Measurements from ENCODE around the gene KDM5A. TPM values are rescaled to one million over a fixed set of nuclear protein-coding genes. Genes with fewer than 3 reads are reported as not detected.
A peak's percentile ranks its signal among the peaks of the same experiment; 100 is the strongest.
"Not testable (repeated sequence)": the region's sequence is repeated elsewhere in the genome, so short reads cannot be mapped to it uniquely, and the experiment has no call there.

The KDM5A gene
- total RNA-seq (2012; rRNA removed): 24.5 and 31.9 TPM in 2 replicates

DNA sequence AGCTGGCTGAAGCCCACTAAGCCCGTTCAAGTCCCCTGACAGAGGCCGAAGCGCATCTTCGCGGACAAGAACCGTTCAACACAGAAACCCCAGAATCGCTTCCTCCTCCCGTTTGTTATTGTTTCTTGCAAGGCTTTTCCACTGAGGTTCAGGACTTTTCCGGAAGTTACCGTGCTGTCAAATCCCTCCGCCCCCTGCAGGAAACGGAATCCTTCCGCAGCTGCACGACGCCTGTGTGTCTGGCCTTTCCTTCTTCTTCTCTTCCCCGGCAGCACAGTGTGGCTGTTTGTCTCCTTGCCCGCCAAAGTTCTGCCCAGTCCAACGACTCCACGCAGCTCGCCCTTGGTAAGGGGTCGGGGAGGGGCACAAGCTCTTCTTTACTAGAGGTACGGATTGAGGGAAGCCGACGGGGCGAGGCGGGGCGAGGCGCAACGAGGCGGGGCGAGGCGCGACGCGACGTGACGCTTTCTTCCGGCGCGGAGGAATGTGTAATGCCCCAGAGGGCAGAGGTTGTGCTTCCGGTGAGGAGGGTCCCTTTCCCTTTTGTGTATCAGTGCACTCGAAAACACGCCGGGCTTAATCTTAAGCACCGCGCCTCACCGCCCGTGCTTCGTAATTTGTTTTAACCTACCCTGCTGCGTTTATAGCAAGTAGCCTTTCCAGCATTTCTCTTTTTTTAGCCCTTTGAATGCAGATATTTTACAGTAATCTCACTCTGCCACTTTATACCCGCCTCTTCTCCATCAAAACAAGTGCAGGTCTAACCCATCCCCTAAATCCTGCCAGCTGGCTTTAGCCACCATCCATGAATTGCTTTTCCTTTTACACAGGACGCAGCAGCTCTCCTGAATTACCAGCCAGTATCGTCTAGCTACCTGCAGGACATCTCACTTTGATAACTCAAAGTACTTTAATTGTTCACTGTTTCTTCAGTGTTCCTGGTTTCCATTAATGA lies at the start of gene KDM5A:
TSS of gene KDM5A (minus strand) at position 179 of the 955 bp plus-strand sequence. CDS start 229 bp downstream, outside the sequence.
- Histone ChIP-seq H3K9ac (ENCODE audit: low read depth, low read length) (peak within 1 kb of the TSS; percentile 100), H3K9me3 (replicated peaks; ENCODE audit: low read length) (no peaks in the 10 kb centered on the region), H3K27me3 (ENCODE audit: control insufficient read depth, insufficient read depth, low read length) (no peaks in the 10 kb centered on the region), H3K36me3 (ENCODE audit: insufficient read depth, low read length) (peaks cover 8% of the 10 kb centered on the region), H3K4me1 (ENCODE audit: control insufficient read depth, insufficient read depth, low read length) (peaks cover 23% of the 10 kb centered on the region), H3K4me3 (ENCODE audit: low read length) (peak within 1 kb of the TSS; percentile 85), H3K4me2 (ENCODE audit: low read length) (peak within 1 kb of the TSS; percentile 96)

DNA sequence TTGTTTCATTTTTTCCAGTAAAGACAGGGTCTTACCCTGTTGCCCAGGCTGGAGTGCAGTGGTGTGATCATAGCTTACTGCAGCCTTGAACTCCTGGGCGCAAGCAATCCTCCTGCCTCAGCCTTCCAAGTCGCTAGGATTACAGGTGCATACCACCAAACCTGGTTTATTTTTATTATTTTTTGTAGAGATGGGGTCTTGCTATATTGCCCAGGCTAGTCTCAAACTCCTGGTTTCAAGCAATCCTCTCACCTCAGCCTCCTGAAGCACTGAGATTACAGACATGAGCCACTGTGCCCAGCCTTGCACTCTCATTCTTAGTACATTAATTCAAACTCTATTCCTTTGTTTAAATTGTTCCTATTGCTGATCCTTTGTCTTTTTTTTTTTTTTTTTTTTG lies 46.6 kb upstream of the KDM5A start:
- H3K4me3 ChIP-seq (ENCODE audit: low read length); H3K9ac ChIP-seq (ENCODE audit: low read depth, low read length); H3K4me1 ChIP-seq (ENCODE audit: control insufficient read depth, insufficient read depth, low read length); H3K4me2 ChIP-seq (ENCODE audit: low read length); H3K9me3 ChIP-seq (replicated peaks; ENCODE audit: low read length); H3K27me3 ChIP-seq (ENCODE audit: control insufficient read depth, insufficient read depth, low read length): not testable (repeated sequence)
- peaks cover 30% of the 10 kb centered on the region for H3K36me3 ChIP-seq (ENCODE audit: insufficient read depth, low read length)

DNA sequence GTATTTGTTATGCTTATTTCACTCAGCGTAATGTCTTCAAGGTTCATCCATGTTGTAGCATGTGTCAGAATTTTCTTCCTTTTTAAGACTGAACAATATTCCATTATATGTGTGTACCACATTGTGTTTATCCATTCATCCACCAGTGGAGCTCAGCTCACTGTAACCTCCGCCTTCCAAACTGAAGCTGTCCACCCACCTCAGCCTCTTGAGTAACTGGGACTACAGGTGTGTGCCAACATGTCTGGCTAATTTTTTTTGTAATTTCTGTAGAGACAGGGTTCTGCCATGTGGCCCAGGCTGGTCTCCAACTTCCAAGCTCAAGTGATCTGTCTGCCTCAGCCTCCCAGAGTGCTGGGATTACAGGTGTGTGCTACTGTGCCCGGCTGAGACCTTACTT lies 33.4 kb upstream of the KDM5A start:
- no peaks in the 10 kb centered on the region for H3K4me1 ChIP-seq (ENCODE audit: control insufficient read depth, insufficient read depth, low read length)
- peaks cover 14% of the 10 kb centered on the region for H3K36me3 ChIP-seq (ENCODE audit: insufficient read depth, low read length)
- no peak overlapping the region for H3K9ac ChIP-seq (ENCODE audit: low read depth, low read length)
- no peak overlapping the region for H3K4me3 ChIP-seq (ENCODE audit: low read length)
- no peaks in the 10 kb centered on the region for H3K9me3 ChIP-seq (replicated peaks; ENCODE audit: low read length)
- H3K4me2 ChIP-seq (ENCODE audit: low read length): no peak overlapping the region
- H3K27me3 ChIP-seq (ENCODE audit: control insufficient read depth, insufficient read depth, low read length): no peaks in the 10 kb centered on the region

DNA sequence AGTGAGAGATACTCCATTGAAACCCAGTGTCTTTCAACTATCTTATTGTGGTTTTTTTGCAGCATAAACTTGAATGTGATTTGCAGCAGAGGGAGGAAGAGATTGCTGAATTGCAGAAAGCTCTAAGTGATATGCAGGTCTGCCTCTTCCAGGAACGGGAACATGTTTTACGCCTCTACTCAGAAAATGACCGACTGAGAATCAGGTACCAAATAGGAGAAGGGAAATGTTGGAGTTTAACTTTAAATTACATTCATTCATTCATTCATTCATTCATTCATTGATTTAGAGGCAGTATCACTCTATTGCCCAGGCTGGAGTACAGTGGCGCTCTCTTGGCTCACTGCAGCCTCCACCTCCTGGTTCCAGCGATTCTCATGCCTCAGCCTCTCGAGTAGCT lies 29.3 kb upstream of the KDM5A start:
- Histone ChIP-seq H3K27me3 (ENCODE audit: control insufficient read depth, insufficient read depth, low read length) (no peaks in the 10 kb centered on the region), H3K9me3 (replicated peaks; ENCODE audit: low read length) (no peaks in the 10 kb centered on the region), H3K4me3 (ENCODE audit: low read length) (no peak overlapping the region), H3K9ac (ENCODE audit: low read depth, low read length) (no peak overlapping the region), H3K36me3 (ENCODE audit: insufficient read depth, low read length) (peaks cover 13% of the 10 kb centered on the region), H3K4me2 (ENCODE audit: low read length) (no peak overlapping the region), H3K4me1 (ENCODE audit: control insufficient read depth, insufficient read depth, low read length) (no peaks in the 10 kb centered on the region)

DNA sequence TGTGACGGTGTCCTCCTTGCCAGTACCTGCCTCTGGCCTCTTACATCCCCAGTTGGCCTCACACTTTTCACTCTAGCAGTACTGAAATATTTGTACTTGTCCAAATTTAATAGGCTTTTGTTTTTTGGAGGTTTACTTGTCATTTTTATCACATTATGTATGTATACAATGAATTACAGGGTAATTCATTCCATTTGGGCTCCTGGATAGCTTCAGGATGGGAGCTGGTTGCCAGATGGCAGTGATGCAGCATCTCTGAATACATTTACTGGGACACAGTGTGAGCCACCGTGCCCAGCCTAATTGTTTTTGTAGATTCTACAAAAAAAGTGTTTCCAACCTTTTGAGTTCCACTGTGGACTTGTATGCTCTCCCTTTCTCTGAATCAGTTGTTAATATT lies 25.7 kb upstream of the KDM5A start:
- Histone ChIP-seq H3K9me3 (replicated peaks; ENCODE audit: low read length) (no peaks in the 10 kb centered on the region), H3K27me3 (ENCODE audit: control insufficient read depth, insufficient read depth, low read length) (no peaks in the 10 kb centered on the region), H3K4me2 (ENCODE audit: low read length) (no peak overlapping the region), H3K36me3 (ENCODE audit: insufficient read depth, low read length) (peaks cover 16% of the 10 kb centered on the region), H3K4me3 (ENCODE audit: low read length) (no peak overlapping the region), H3K4me1 (ENCODE audit: control insufficient read depth, insufficient read depth, low read length) (no peaks in the 10 kb centered on the region), H3K9ac (ENCODE audit: low read depth, low read length) (no peak overlapping the region)

DNA sequence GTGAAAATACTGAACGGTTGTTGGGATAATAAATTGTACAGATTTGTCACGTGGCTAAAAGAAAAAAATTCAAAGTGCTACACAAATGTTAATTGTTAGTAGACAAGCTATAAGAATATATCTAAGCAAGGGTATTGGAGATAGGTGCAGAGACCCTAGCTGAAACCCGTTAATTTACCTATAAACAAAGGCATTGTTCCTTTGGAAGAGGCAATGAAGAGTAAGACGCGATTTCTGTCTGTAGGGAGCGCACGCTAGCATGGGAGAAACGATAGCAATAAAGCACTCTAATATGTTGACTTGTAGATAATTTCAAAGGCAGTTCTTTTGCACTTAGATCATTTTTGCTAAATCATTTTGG lies 12.9 kb upstream of the KDM5A start:
- H3K36me3 ChIP-seq (ENCODE audit: insufficient read depth, low read length): no peaks in the 10 kb centered on the region
- H3K4me1 ChIP-seq (ENCODE audit: control insufficient read depth, insufficient read depth, low read length): peaks cover 14% of the 10 kb centered on the region
- H3K9me3 ChIP-seq (replicated peaks; ENCODE audit: low read length): no peaks in the 10 kb centered on the region
- peak overlapping the region; percentile 81 for H3K9ac ChIP-seq (ENCODE audit: low read depth, low read length)
- H3K27me3 ChIP-seq (ENCODE audit: control insufficient read depth, insufficient read depth, low read length): no peaks in the 10 kb centered on the region
- peak overlapping the region; percentile 82 for H3K4me2 ChIP-seq (ENCODE audit: low read length)
- H3K4me3 ChIP-seq (ENCODE audit: low read length): peak overlapping the region; percentile 91

DNA sequence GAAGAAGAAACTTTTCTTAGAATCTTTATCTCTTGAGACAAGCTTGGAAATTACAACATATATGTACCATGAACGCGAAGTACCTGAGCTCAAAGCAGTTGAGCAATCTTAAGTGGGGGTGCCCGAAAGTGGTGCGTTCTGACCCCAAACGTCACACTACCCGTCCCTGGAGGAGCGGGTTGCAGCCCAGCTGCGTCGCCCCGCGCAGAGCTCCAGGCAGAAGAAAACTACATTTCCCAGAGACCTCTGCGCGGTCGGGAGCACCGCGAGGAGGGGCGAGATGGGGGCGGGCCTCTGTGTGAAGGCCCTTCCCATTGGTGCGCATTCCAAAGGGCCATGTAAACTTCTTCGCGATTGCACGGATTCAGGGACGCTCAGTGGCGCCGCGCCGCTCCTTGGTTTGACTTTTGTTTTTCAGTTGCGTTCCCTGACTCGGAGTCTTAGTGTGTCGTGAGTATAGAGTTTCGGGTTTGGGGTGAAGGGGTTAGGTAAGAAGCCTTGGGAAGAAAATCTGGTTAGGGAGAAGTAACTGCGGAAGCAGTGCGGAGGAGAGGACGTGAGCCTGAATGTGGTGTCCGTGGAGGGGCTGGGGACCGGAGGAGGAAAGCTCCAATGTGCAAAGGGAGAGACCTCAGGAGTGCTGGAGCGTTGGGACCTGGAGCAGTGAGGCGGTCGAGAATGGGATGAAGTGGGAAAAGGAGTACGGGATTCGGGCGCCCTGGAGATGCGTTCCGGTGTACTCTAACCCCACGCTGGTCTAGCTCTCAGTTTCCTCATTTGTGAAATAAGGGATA lies 12.3 kb upstream of the KDM5A start, which contains the start of gene CCDC77:
TSS of gene CCDC77 (plus strand) at position 410 of the 794 bp plus-strand sequence. CDS start 7,740 bp downstream, outside the sequence.
- Histone ChIP-seq H3K4me1 (ENCODE audit: control insufficient read depth, insufficient read depth, low read length) (peaks cover 13% of the 10 kb centered on the region), H3K4me3 (ENCODE audit: low read length) (peak within 1 kb of the TSS; percentile 91), H3K36me3 (ENCODE audit: insufficient read depth, low read length) (no peaks in the 10 kb centered on the region), H3K27me3 (ENCODE audit: control insufficient read depth, insufficient read depth, low read length) (no peaks in the 10 kb centered on the region), H3K9me3 (replicated peaks; ENCODE audit: low read length) (no peaks in the 10 kb centered on the region), H3K9ac (ENCODE audit: low read depth, low read length) (peak within 1 kb of the TSS; percentile 81), H3K4me2 (ENCODE audit: low read length) (peak within 1 kb of the TSS; percentile 82)

DNA sequence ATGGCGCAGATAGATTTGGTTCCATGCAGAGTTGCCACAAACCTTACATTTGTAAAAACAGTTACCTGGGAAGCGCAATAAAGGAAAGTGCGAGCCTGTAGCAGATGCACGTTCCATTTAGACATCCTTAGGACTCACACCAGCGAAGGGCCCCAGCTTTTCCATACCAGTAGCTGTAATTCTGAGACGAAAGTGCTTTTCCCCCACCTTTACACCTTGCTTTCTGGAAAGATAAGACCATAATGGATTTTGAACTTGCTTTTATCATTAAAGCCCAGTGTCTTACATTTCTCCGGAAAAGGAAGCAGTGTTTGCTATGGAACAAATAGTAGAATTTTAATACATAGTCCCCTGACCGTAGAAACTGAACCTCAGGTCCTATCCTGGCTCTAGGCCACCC lies 11.7 kb upstream of the KDM5A start:
- peak overlapping the region; percentile 81 for H3K9ac ChIP-seq (ENCODE audit: low read depth, low read length)
- no peaks in the 10 kb centered on the region for H3K27me3 ChIP-seq (ENCODE audit: control insufficient read depth, insufficient read depth, low read length)
- no peaks in the 10 kb centered on the region for H3K36me3 ChIP-seq (ENCODE audit: insufficient read depth, low read length)
- peak overlapping the region; percentile 91 for H3K4me3 ChIP-seq (ENCODE audit: low read length)
- no peaks in the 10 kb centered on the region for H3K9me3 ChIP-seq (replicated peaks; ENCODE audit: low read length)
- H3K4me2 ChIP-seq (ENCODE audit: low read length): peak overlapping the region; percentile 82
- H3K4me1 ChIP-seq (ENCODE audit: control insufficient read depth, insufficient read depth, low read length): peaks cover 13% of the 10 kb centered on the region

DNA sequence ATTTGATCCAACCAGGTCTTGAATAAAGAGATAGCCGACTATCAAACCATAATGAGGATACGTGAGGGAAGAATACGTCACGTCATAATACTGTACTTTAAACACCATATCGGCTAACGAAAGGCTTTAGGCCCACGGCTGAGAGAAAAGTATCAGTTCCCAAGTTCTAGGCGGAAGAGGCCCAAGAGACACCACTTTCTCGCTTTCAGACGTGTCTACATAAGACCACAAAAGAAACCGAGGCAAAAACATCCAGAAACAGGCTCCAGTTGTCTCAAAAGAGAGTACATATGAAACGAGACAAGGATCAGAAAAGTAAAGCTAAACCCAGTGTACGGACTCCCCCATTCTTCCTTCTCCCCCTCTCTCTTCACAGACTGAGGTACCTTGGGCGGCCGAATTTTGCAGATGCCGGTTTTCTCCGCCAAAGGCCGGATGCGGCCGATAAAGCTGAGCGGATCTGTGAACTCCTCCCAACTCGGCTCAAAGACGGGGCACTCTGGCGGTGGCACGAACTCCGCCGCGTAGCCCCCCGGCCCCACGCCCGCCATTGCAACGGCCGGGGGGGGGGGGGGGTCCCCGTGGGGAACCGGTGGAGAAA lies 479 bp downstream of the KDM5A start:
- Histone ChIP-seq H3K4me3 (ENCODE audit: low read length) (peak overlapping the region; percentile 85), H3K27me3 (ENCODE audit: control insufficient read depth, insufficient read depth, low read length) (no peaks in the 10 kb centered on the region), H3K4me2 (ENCODE audit: low read length) (peak overlapping the region; percentile 96), H3K36me3 (ENCODE audit: insufficient read depth, low read length) (peaks cover 16% of the 10 kb centered on the region), H3K9me3 (replicated peaks; ENCODE audit: low read length) (no peaks in the 10 kb centered on the region), H3K4me1 (ENCODE audit: control insufficient read depth, insufficient read depth, low read length) (peaks cover 23% of the 10 kb centered on the region), H3K9ac (ENCODE audit: low read depth, low read length) (peak overlapping the region; percentile 100)

DNA sequence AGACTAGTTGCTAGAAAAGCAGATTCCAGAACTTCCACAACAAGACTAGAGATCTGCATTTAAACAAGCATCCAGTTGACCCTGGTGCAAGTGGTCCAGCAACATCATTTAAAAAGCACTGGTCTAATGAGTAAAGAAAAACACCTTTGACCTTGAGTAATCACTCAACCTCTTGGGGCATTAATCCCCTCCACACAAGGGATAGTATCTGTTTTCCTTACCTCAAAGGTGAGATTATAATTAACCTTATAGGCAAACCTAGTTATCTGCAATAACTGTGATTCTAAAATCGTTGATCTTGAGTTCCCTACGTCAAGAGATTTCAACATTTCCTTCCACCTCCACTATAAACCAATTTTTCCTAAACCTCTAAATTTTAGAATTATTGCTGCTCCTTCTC lies 1.1 kb downstream of the KDM5A start:
- Histone ChIP-seq H3K9ac (ENCODE audit: low read depth, low read length) (peak overlapping the region; percentile 100), H3K9me3 (replicated peaks; ENCODE audit: low read length) (no peaks in the 10 kb centered on the region)

DNA sequence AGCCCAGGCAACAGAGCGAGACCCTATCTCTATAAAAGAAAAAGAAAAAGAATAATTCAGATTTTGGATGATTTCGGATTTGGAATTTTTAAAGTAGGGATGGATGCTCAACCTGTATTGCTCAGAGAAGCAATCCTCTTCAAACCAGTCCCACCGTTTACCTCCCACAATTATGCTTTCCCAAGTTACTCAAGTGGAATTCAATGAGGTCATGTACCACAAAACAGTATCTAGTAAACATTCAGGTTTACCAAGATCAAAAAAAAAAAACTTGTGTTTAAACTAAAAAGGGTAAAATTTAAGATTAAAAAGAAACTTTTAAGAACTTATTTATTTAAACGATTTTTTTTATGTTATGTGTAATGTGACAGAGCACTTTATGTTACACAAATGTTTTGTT lies 2.5 kb downstream of the KDM5A start:
- peak overlapping the region; percentile 100 for H3K9ac ChIP-seq (ENCODE audit: low read depth, low read length)
- H3K4me2 ChIP-seq (ENCODE audit: low read length): peak overlapping the region; percentile 96
- H3K9me3 ChIP-seq (replicated peaks; ENCODE audit: low read length): no peaks in the 10 kb centered on the region
- peaks cover 23% of the 10 kb centered on the region for H3K4me1 ChIP-seq (ENCODE audit: control insufficient read depth, insufficient read depth, low read length)
- peak overlapping the region; percentile 85 for H3K4me3 ChIP-seq (ENCODE audit: low read length)
- peaks cover 33% of the 10 kb centered on the region for H3K36me3 ChIP-seq (ENCODE audit: insufficient read depth, low read length)
- H3K27me3 ChIP-seq (ENCODE audit: control insufficient read depth, insufficient read depth, low read length): no peaks in the 10 kb centered on the region

More for the DNA sequence above, 1.1 kb downstream of the KDM5A start:
- H3K4me1 ChIP-seq (ENCODE audit: control insufficient read depth, insufficient read depth, low read length): peaks cover 23% of the 10 kb centered on the region
- peak overlapping the region; percentile 96 for H3K4me2 ChIP-seq (ENCODE audit: low read length)
- H3K36me3 ChIP-seq (ENCODE audit: insufficient read depth, low read length): peaks cover 21% of the 10 kb centered on the region
- H3K4me3 ChIP-seq (ENCODE audit: low read length): peak overlapping the region; percentile 85
- no peaks in the 10 kb centered on the region for H3K27me3 ChIP-seq (ENCODE audit: control insufficient read depth, insufficient read depth, low read length)

All from skeletal muscle satellite cell (primary cell).